ENCODE results near the gene VSIG10L2.

VSIG10L2 gene

DNA sequence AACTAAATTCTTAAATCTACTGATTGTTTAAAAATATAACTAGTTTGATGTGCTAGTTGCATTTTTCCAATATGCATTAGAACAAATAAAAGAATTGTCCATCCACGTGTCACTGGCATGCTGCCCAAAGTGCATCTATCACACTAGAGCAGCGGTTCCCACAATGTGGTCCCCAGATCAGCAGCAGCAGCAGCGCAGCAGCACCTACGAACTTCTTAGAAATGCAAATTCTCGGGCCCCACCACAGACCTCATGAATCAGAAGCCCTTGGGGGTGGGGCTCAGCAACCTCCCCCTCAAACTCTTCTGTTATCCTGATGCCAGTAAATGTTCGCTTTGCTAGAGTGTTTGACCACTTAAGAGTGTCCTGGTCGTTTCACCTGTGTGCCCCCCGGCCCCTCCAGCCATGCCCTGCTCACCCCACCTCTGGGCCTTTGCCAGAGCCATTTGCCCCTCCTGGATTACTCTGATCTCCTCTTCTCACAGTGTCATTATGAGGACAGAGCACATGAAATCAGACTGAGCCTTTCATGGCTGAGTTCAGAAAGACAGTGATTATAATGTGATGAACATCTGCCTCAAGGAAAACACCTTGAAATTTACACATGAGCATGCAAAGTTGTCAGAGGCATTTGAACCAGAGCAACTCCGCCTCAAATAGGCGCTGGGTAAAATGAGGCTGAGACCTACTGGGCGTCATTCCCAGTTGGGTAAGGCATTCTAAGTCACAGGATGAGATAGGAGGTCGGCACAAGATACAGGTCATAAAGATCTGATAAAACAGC, 12.6 kb upstream of the VSIG10L2 start:
- POLR2A ChIA-PET = no interaction called here
- TF ChIP-seq, protein P1, sequence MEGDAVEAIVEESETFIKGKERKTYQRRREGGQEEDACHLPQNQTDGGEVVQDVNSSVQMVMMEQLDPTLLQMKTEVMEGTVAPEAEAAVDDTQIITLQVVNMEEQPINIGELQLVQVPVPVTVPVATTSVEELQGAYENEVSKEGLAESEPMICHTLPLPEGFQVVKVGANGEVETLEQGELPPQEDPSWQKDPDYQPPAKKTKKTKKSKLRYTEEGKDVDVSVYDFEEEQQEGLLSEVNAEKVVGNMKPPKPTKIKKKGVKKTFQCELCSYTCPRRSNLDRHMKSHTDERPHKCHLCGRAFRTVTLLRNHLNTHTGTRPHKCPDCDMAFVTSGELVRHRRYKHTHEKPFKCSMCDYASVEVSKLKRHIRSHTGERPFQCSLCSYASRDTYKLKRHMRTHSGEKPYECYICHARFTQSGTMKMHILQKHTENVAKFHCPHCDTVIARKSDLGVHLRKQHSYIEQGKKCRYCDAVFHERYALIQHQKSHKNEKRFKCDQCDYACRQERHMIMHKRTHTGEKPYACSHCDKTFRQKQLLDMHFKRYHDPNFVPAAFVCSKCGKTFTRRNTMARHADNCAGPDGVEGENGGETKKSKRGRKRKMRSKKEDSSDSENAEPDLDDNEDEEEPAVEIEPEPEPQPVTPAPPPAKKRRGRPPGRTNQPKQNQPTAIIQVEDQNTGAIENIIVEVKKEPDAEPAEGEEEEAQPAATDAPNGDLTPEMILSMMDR (IDR thresholded peaks at IDR 0.05; ENCODE audit: control extremely low read depth, extremely low read depth, low read depth, missing control alignments) = no peak
- no peak for DNase-seq (ENCODE audit: extremely low spot score)
- CTCF ChIA-PET = interaction anchor here (1.7 kb wide), 1 partner anchor 12 kb away, joined by 4 read pairs; no protein-coding TSS in a partner anchor

DNA sequence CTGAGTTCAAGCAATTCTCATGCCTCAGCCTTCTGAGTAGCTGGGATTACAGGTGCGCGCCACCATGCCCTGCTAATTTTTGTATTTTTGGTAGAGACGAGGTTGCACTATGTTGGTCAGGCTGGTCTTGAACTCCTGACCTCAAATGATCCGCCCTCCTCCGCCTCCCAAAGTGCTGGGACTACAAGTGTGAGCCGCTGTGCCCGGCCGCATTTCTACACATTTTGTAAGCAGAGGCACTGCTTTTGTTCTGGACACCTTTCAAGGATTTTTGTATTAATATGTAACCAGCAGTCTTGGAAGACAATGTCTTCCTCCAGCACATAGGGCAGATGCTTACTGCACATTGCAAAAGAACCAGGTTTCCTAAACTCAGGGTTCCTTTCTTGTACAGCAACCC, 11.4 kb upstream of the VSIG10L2 start:
- DNase-seq (ENCODE audit: extremely low spot score) = no peak
- TF ChIP-seq, protein P1 (IDR thresholded peaks at IDR 0.05; ENCODE audit: control extremely low read depth, extremely low read depth, low read depth, missing control alignments) = no peak
- POLR2A ChIA-PET = no interaction called here
- CTCF ChIA-PET = interaction anchor here (1.4 to 1.5 kb wide), 2 partner anchors 12 to 27 kb away, joined by 3 to 5 read pairs; no protein-coding TSS in a partner anchor

DNA sequence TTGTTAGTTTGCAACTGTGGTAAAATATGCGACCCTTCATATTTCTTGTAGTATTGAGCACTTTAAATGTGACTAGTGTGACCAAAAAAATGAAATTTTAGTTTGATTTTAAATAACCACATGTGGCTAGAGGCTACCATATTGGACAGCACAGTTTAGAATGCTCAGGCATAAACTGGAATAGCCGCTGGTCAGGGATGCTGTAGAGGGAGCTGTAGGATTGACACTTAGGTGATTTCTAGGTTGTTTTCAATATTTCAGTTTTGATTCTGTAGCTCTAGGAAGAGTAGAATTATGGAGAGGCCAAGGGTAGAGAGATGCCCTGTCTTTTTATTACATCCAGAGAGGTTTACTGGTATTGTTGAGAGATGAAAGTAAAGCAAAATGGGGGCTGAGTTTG, 10.8 kb upstream of the VSIG10L2 start:
- POLR2A ChIA-PET = no interaction called here
- TF ChIP-seq, protein P1 (IDR thresholded peaks at IDR 0.05; ENCODE audit: control extremely low read depth, extremely low read depth, low read depth, missing control alignments) = no peak
- CTCF ChIA-PET = interaction anchor here (1.4 to 1.5 kb wide), 2 partner anchors 12 to 26 kb away, joined by 3 to 5 read pairs; no protein-coding TSS in a partner anchor
- DNase-seq (ENCODE audit: extremely low spot score) = no peak

DNA sequence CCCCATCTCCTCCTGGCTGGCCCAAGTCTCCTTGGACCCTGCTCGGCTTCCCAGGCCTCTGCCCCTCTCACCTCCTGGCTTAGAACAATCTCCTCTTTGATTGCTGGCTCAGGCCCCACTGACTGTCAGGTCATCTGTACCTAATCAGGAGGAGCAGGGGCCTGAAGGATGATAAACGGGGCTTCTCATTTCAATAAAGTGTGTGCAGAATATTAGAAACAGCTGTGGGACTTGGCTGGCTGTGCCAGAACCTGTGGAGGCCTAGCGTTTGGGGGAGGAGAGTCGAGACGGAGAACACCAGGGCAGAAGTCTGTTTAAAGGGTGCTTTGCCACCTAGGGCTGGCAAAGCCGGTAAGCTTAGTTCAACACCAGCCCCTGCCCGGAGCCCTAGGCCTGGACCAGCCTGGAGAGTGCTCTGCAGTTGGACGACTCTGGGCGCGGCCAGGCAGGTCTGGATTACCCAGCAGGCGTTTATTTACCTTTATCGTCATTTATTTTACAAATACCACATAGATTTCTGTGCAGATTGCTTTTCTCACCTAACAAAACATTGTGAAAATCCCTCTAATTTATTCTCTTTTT, 10.1 kb upstream of the VSIG10L2 start:
- POLR2A ChIA-PET = no interaction called here
- TF ChIP-seq, protein P1 (IDR thresholded peaks at IDR 0.05; ENCODE audit: control extremely low read depth, extremely low read depth, low read depth, missing control alignments) = no peak
- DNase-seq (ENCODE audit: extremely low spot score) = no peak
- CTCF ChIA-PET = interaction anchor here (0.8 to 1.5 kb wide), 4 partner anchors 12 to 128 kb away, joined by 3 to 5 read pairs (median 4); no protein-coding TSS in a partner anchor

DNA sequence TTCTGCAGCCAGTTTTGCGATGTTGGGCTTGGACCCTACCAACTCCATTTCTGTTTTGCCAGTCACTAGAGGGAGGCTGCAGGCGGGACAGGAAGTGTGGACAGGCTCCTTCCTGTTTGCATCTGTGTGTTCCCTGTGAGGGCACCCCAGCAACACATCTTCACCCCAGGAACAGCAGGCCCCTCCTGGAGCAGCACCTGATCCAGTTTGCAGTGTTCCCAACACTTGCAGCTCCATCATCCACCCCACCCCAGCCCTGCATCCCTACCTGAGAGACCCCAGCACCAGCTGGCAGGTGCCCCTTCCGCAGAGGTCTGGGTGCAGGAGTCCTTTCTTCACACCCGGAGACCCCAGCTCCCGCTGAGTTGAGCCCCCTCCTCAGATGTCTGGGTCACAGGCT, 7.4 kb upstream of the VSIG10L2 start:
- ChIA-PET CTCF (interaction anchor here (0.9 to 1.8 kb wide), 5 partner anchors 8 to 542 kb away, joined by 3 to 4 read pairs (median 3); no protein-coding TSS in a partner anchor), POLR2A (no interaction called here)
- TF ChIP-seq, protein P1 (IDR thresholded peaks at IDR 0.05; ENCODE audit: control extremely low read depth, extremely low read depth, low read depth, missing control alignments) = no peak
- DNase-seq (ENCODE audit: extremely low spot score) = no peak

DNA sequence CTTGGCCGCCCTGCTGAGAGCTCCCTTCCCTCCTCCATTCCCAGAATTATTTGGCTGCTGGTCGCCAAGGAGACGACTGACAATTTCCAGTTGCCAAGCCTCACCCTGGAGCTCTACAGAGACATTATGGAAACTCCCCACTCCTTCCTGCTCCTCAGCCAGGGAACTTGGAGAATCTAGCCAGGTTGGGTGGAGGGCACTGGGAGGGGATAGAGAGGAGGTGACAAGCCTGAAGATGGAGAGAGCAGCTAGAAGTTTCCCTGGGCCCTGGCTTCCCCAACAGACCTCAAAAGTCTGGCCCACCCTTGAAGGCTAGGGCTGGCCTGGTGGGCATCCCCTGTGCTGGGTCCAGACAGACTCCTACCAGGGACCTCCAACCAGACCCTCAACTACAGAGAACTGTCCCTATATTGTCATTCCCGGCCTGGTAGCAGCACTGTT, 6.7 kb upstream of the VSIG10L2 start:
- DNase-seq (ENCODE audit: extremely low spot score) = no peak
- ChIA-PET POLR2A (no interaction called here), CTCF (interaction anchor here (0.9 to 1.2 kb wide), 4 partner anchors 9 to 254 kb away, joined by 3 read pairs; no protein-coding TSS in a partner anchor)
- TF ChIP-seq, protein P1 (IDR thresholded peaks at IDR 0.05; ENCODE audit: control extremely low read depth, extremely low read depth, low read depth, missing control alignments) = no peak

Data from GM10248 (cell line).